Measurements from ENCODE around the gene CNTNAP2. TPM values are rescaled to one million over a fixed set of nuclear protein-coding genes. Genes with fewer than 3 reads are reported as not detected.
"Not testable (repeated sequence)": the region's sequence is repeated elsewhere in the genome, so short reads cannot be mapped to it uniquely, and the experiment has no call there.

The CNTNAP2 gene
- total and polyA plus RNA-seq, 8 donors, result 0.09 to 1.1 (median 0.38) TPM

- Histone ChIP-seq H3K4me1 (no peaks in the 10 kb centered on the region), H3K9me3 (no peaks in the 10 kb centered on the region), H3K4me3 (no peak overlapping the region), H3K27me3 (no peaks in the 10 kb centered on the region), H3K27ac (no peak overlapping the region), H3K36me3 (no peaks in the 10 kb centered on the region)
- FAIRE-seq (no peak), ATAC-seq (no peak), DNase-seq (no peak)
- 57 to 83% methylated on average over 2 of the region's 2 CpGs for WGBS, 2 donors
- no peak for TF ChIP-seq CTCF (IDR thresholded peaks at IDR 0.05)
- intact Hi-C loops (cut with DNase I), result no loop called here
These were observed 116.0 kb downstream of the CNTNAP2 start for GRCh38 chr7:146232604-146233003.

- DNase-seq, result no peak
- 6 to 15% methylated on average over 1 of the region's 1 CpG for WGBS, 2 donors
These were observed 118.6 kb downstream of the CNTNAP2 start for GRCh38 chr7:146235195-146235594.

GRCh38 chr7:146242661-146243060 is 126.1 kb downstream of the CNTNAP2 start:
- Histone ChIP-seq H3K9me3 (no peaks in the 10 kb centered on the region), H3K4me1 (no peaks in the 10 kb centered on the region), H3K27me3 (no peaks in the 10 kb centered on the region), H3K4me3 (no peak overlapping the region), H3K27ac (no peak overlapping the region), H3K36me3 (no peaks in the 10 kb centered on the region)
- ATAC-seq (no peak), DNase-seq (no peak), FAIRE-seq (no peak)
- intact Hi-C loops (cut with DNase I), result no loop called here
- TF ChIP-seq CTCF (IDR thresholded peaks at IDR 0.05), result no peak

More at GRCh38 chr7:146235195-146235594, 118.6 kb downstream of the CNTNAP2 start:
- no peak for TF ChIP-seq CTCF (IDR thresholded peaks at IDR 0.05)
- Histone ChIP-seq H3K4me3 (no peak overlapping the region), H3K36me3 (no peaks in the 10 kb centered on the region), H3K27ac (no peak overlapping the region), H3K4me1 (no peaks in the 10 kb centered on the region), H3K9me3 (no peaks in the 10 kb centered on the region), H3K27me3 (no peaks in the 10 kb centered on the region)
- ATAC-seq (no peak), FAIRE-seq (no peak)
- intact Hi-C loops (cut with DNase I), result no loop called here

GRCh38 chr7:146247991-146248390 is 131.4 kb downstream of the CNTNAP2 start:
- H3K27me3 ChIP-seq; H3K27ac ChIP-seq; intact Hi-C loops (cut with DNase I); H3K36me3 ChIP-seq; H3K9me3 ChIP-seq; ATAC-seq; H3K4me1 ChIP-seq; H3K4me3 ChIP-seq; FAIRE-seq; DNase-seq: not testable (repeated sequence)
- WGBS, 2 donors, result 20 to 21% methylated on average over 15 of the region's 15 CpGs

- H3K4me3 ChIP-seq; H3K27ac ChIP-seq; intact Hi-C loops (cut with DNase I); FAIRE-seq; H3K4me1 ChIP-seq; H3K36me3 ChIP-seq; DNase-seq; H3K9me3 ChIP-seq; ATAC-seq; H3K27me3 ChIP-seq: not testable (repeated sequence)
- 17% methylated on average over 7 of the region's 7 CpGs for WGBS, 2 donors
These were observed 132.1 kb downstream of the CNTNAP2 start for GRCh38 chr7:146248744-146249143.

- Histone ChIP-seq H3K9me3 (no peaks in the 10 kb centered on the region), H3K4me3 (no peak overlapping the region), H3K27me3 (no peaks in the 10 kb centered on the region), H3K36me3 (no peaks in the 10 kb centered on the region), H3K27ac (no peak overlapping the region), H3K4me1 (no peaks in the 10 kb centered on the region)
- intact Hi-C loops (cut with DNase I), result no loop called here
- WGBS, 2 donors, result 39 to 56% methylated on average over 2 of the region's 2 CpGs
- FAIRE-seq (no peak), ATAC-seq (no peak), DNase-seq (no peak)
- TF ChIP-seq CTCF (IDR thresholded peaks at IDR 0.05), result no peak
These were observed 132.7 kb downstream of the CNTNAP2 start for GRCh38 chr7:146249272-146249671.
